ENCODE results near the gene GRM2. TPM values are rescaled to one million over a fixed set of nuclear protein-coding genes. Genes with fewer than 3 reads are reported as not detected.

Gene GRM2
- total and polyA plus RNA-seq, 2 experiments from 2014 or later: 0.27 TPM; not detected in 1

DNA sequence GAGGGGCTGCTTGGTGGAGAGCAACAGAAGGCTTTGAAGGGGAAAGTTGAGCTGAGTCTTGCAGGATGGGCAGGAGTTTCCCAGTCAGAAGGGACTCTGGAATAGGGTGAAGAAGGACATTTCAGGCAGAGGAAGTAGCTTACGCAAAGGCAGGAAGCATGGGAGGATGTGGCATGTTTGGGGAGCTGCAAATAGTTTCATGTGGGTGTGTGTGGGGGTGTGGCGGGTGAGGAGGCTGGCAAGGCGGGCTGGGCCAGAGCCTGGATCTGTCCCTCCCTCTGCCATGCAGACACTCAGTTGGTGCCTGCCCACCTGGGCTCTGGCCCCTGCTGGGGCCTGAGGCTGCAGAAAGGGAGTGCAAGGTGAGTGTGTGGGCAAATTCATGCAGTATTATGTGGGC is 25.4 kb upstream of the GRM2 start:
- Histone ChIP-seq H4K20me1 (ENCODE audit: insufficient read depth, poor library complexity, severe bottlenecking) (no peaks in the 10 kb centered on the region), H2AFZ (no peak overlapping the region), H3K9me3 (ENCODE audit: low read depth) (no peaks in the 10 kb centered on the region), H3K9me2 (replicated peaks; ENCODE audit: insufficient read depth) (no peaks in the 10 kb centered on the region), H3K4me3 (no peak overlapping the region), H3K27me3 (no peaks in the 10 kb centered on the region), H3K79me2 (peaks cover 2% of the 10 kb centered on the region), H3K4me2 (no peak overlapping the region), H3K36me3 (replicated peaks; ENCODE audit: insufficient read depth, low read depth) (no peaks in the 10 kb centered on the region), H3K4me1 (ENCODE audit: insufficient read depth) (peaks cover 4% of the 10 kb centered on the region), H3K27ac (no peak overlapping the region)
- DNase-seq (ENCODE audit: low spot score): no peak
- TF ChIP-seq EZH2phosphoT487 (IDR thresholded peaks at IDR 0.05; ENCODE audit: low read depth, severe bottlenecking, unreplicated experiment) (no peak), EZH2 (IDR thresholded peaks at IDR 0.05; ENCODE audit: borderline replicate concordance) (no peak)
- TF ChIP-seq, protein P1, sequence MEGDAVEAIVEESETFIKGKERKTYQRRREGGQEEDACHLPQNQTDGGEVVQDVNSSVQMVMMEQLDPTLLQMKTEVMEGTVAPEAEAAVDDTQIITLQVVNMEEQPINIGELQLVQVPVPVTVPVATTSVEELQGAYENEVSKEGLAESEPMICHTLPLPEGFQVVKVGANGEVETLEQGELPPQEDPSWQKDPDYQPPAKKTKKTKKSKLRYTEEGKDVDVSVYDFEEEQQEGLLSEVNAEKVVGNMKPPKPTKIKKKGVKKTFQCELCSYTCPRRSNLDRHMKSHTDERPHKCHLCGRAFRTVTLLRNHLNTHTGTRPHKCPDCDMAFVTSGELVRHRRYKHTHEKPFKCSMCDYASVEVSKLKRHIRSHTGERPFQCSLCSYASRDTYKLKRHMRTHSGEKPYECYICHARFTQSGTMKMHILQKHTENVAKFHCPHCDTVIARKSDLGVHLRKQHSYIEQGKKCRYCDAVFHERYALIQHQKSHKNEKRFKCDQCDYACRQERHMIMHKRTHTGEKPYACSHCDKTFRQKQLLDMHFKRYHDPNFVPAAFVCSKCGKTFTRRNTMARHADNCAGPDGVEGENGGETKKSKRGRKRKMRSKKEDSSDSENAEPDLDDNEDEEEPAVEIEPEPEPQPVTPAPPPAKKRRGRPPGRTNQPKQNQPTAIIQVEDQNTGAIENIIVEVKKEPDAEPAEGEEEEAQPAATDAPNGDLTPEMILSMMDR (IDR thresholded peaks at IDR 0.05; ENCODE audit: poor library complexity): no peak
- whole genome bisulfite sequencing (ENCODE audit: low lambda C conversion rate, missing lambda C conversion rate): 94% methylated on average over 3 of the region's 3 CpGs

DNA sequence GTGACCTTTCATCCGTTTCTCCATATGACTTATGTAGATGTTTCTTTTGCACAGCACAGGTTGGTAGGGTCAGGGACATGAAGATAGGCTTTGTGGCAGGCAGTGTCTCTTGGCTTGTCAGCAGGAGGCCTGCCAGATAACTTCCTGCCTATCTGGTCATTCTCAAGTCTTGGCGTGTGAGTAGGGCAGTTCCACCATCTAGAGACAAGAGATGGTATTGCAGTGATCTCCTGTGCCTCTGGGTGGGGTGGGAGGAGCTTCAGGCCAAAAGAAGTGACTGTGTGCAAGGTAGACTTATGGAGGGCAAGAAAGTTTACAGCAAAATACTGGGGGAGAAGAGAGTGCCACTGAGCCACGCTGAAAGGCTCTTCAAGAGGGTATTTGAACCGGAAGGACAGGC is 24.8 kb upstream of the GRM2 start:
- Histone ChIP-seq H2AFZ (no peak overlapping the region), H3K4me3 (no peak overlapping the region), H3K4me1 (ENCODE audit: insufficient read depth) (peaks cover 4% of the 10 kb centered on the region), H3K9me2 (replicated peaks; ENCODE audit: insufficient read depth) (no peaks in the 10 kb centered on the region), H3K27me3 (no peaks in the 10 kb centered on the region), H3K27ac (no peak overlapping the region), H4K20me1 (ENCODE audit: insufficient read depth, poor library complexity, severe bottlenecking) (no peaks in the 10 kb centered on the region), H3K79me2 (peaks cover 2% of the 10 kb centered on the region), H3K4me2 (no peak overlapping the region), H3K36me3 (replicated peaks; ENCODE audit: insufficient read depth, low read depth) (no peaks in the 10 kb centered on the region), H3K9me3 (ENCODE audit: low read depth) (no peaks in the 10 kb centered on the region)
- peak; percentile 87 for DNase-seq (ENCODE audit: low spot score)
- WGBS (ENCODE audit: low lambda C conversion rate, missing lambda C conversion rate): 11% methylated on average over 4 of the region's 4 CpGs
- TF ChIP-seq EZH2 (IDR thresholded peaks at IDR 0.05; ENCODE audit: borderline replicate concordance) (no peak), EZH2phosphoT487 (IDR thresholded peaks at IDR 0.05; ENCODE audit: low read depth, severe bottlenecking, unreplicated experiment) (no peak)
- TF ChIP-seq, protein P1 (IDR thresholded peaks at IDR 0.05; ENCODE audit: poor library complexity): peak; percentile 66

GRCh38 chr3:51682526-51682925 is 24.3 kb upstream of the GRM2 start:
- DNase-seq (ENCODE audit: low spot score): no peak
- Histone ChIP-seq H3K36me3 (replicated peaks; ENCODE audit: insufficient read depth, low read depth) (no peaks in the 10 kb centered on the region), H3K4me1 (ENCODE audit: insufficient read depth) (peaks cover 4% of the 10 kb centered on the region), H2AFZ (no peak overlapping the region), H3K9me3 (ENCODE audit: low read depth) (no peaks in the 10 kb centered on the region), H3K27ac (no peak overlapping the region), H3K4me3 (no peak overlapping the region), H4K20me1 (ENCODE audit: insufficient read depth, poor library complexity, severe bottlenecking) (no peaks in the 10 kb centered on the region), H3K9me2 (replicated peaks; ENCODE audit: insufficient read depth) (no peaks in the 10 kb centered on the region), H3K4me2 (no peak overlapping the region), H3K27me3 (no peaks in the 10 kb centered on the region), H3K79me2 (no peaks in the 10 kb centered on the region)
- TF ChIP-seq EZH2phosphoT487 (IDR thresholded peaks at IDR 0.05; ENCODE audit: low read depth, severe bottlenecking, unreplicated experiment) (no peak), EZH2 (IDR thresholded peaks at IDR 0.05; ENCODE audit: borderline replicate concordance) (no peak)
- TF ChIP-seq, protein P1 (IDR thresholded peaks at IDR 0.05; ENCODE audit: poor library complexity): no peak
- WGBS (ENCODE audit: low lambda C conversion rate, missing lambda C conversion rate): 77% methylated on average over 7 of the region's 7 CpGs

DNA sequence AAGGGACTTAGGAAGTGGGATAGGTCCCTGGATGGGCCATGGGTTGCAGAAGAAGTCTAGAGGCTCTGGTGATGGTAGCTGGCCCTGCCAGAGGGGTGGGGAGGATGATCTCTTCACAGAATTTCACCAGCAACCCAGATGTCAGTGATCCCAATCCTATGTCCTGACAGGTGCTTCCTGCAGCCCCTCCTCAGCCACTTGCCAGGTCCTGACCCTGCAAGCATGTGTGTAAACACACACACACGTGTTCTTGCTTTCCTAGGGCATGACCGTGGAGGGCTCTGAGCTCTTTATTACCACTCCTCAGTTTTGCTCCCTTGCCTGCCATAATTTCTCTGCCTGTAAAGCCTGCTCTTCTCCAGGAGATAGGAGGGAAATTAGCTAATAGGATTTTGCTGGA is 23.3 kb upstream of the GRM2 start:
- WGBS (ENCODE audit: low lambda C conversion rate, missing lambda C conversion rate): 87% methylated on average over 2 of the region's 2 CpGs
- Histone ChIP-seq H3K9me2 (replicated peaks; ENCODE audit: insufficient read depth) (no peaks in the 10 kb centered on the region), H3K27ac (no peak overlapping the region), H3K27me3 (no peaks in the 10 kb centered on the region), H2AFZ (no peak overlapping the region), H4K20me1 (ENCODE audit: insufficient read depth, poor library complexity, severe bottlenecking) (no peaks in the 10 kb centered on the region), H3K36me3 (replicated peaks; ENCODE audit: insufficient read depth, low read depth) (no peaks in the 10 kb centered on the region), H3K79me2 (no peaks in the 10 kb centered on the region), H3K4me1 (ENCODE audit: insufficient read depth) (peaks cover 4% of the 10 kb centered on the region), H3K4me3 (no peak overlapping the region), H3K9me3 (ENCODE audit: low read depth) (no peaks in the 10 kb centered on the region), H3K4me2 (no peak overlapping the region)
- no peak for TF ChIP-seq EZH2 (IDR thresholded peaks at IDR 0.05; ENCODE audit: borderline replicate concordance)
- TF ChIP-seq, protein P1 (IDR thresholded peaks at IDR 0.05; ENCODE audit: poor library complexity): no peak
- no peak for TF ChIP-seq EZH2phosphoT487 (IDR thresholded peaks at IDR 0.05; ENCODE audit: low read depth, severe bottlenecking, unreplicated experiment)
- no peak for DNase-seq (ENCODE audit: low spot score)

Data from hepatocyte (in vitro differentiated cells).